Heart left ventricle (tissue), 13 donors: ENCODE data around the gene RAB12.

Experiments used
- POLR2A ChIP-seq, 2 donors: fragments of 450-650 bp; IDR thresholded peaks; one replicate each; pipeline ENCODE4 v1.6.1; 2017; ENCODE audit warnings: antibody characterized with exemption in 2 of 2, mild to moderate bottlenecking in 2 of 2, moderate library complexity in 2 of 2
- TF ChIP-seq, protein P1 (sequence below), 12 donors: fragments of 200-600 bp; sonication (generic) in 4 of 12; IDR thresholded peaks; one replicate each; pipeline versions ENCODE4 v1.5.0 to v1.8.0; 2018 to 2022; ENCODE audit warnings: antibody characterized with exemption in 12 of 12, mild to moderate bottlenecking in 5 of 12
- donor health status: ischemic (EF 13 %, LVEDD 7.1; RV severe dilation, severe dysfunction).
- donor health status: DM: no; HTN: yes; CAD: no.
- donor health status: DM: no; HTN: no; CAD: no.
- donor health status: ischemic (EF 25% LVEDD 6.9; RV normal size, moderate dysfunction).
- donor health status: ischemic (EF 25% LVEDD 5.7; RV mildly dilated, moderate dysfunction).
- donor health status: ischemic (EF 35%, LVEDD 5.7; RV mildly dilated, moderate dysfunction).
- donor health status: nonischemic (EF 11% LVEDD 7.7; RV severe dilation, severe dysfunction).
- donor health status: DM: yes; HTN: yes; CAD: no.
- donor health status: PGD.
- donor health status: ischemic (EF 29% LVEDD 5.4; RV normal size, mild dysfunction).
- donor health status: nonischemic (EF 23%, LVEDD 6.1; RV moderate dilation, normal function).

DNA sequence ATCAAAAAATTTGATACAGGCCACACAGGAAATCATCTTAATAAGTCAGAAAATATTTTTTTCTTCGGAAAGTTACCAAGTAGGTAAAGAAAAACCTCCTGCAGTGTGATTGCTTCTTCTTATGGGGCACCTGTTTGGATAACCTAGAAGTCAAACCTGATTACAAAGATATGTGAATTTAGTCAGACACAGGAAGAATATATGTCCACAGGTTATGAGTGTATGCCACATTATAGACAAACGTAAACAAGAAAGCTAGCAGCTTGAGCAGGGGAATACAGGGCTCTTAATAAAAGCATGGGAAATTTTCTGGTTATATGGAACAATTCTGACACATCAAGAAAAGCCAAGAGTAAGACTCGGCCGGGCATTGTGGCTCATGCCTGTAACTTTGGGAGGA, 60.3 kb downstream of the RAB12 start:
- TF ChIP-seq, protein P1, sequence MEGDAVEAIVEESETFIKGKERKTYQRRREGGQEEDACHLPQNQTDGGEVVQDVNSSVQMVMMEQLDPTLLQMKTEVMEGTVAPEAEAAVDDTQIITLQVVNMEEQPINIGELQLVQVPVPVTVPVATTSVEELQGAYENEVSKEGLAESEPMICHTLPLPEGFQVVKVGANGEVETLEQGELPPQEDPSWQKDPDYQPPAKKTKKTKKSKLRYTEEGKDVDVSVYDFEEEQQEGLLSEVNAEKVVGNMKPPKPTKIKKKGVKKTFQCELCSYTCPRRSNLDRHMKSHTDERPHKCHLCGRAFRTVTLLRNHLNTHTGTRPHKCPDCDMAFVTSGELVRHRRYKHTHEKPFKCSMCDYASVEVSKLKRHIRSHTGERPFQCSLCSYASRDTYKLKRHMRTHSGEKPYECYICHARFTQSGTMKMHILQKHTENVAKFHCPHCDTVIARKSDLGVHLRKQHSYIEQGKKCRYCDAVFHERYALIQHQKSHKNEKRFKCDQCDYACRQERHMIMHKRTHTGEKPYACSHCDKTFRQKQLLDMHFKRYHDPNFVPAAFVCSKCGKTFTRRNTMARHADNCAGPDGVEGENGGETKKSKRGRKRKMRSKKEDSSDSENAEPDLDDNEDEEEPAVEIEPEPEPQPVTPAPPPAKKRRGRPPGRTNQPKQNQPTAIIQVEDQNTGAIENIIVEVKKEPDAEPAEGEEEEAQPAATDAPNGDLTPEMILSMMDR (IDR thresholded peaks at IDR 0.05), result no peak
- TF ChIP-seq POLR2A (IDR thresholded peaks at IDR 0.05), result no peak
